ENCODE results near the gene INF2. TPM values are rescaled to one million over a fixed set of nuclear protein-coding genes. Genes with fewer than 3 reads are reported as not detected.

INF2 gene
- total and polyA plus RNA-seq, 4 donors = 13.1 to 51.6 (median 25.5) TPM

GRCh38 chr14:104644091-104644635, 45.3 kb upstream of the INF2 start:
- DNase-seq (ENCODE audit: low spot score) = no peak
- Histone ChIP-seq H3K4me1 (ENCODE audit: control insufficient read depth in 4 of 4, insufficient read depth in 4 of 4, low read length in 3 of 4) (peaks cover 0 to 3% (median 2%) of the 10 kb centered on the region in 4 donors), H3K9me3 (ENCODE audit: control insufficient read depth in 4 of 4, low read length in 3 of 4) (no peaks in the 10 kb centered on the region), H3K9ac (ENCODE audit: low read depth in 1 of 2, low read length in 2 of 2) (no peak overlapping the region), H3K27ac (ENCODE audit: low read depth in 1 of 2, low read length in 2 of 2) (no peak overlapping the region), H3K27me3 (ENCODE audit: control insufficient read depth in 4 of 4, insufficient read depth in 4 of 4, low read length in 3 of 4) (no peaks in the 10 kb centered on the region), H3K4me3 (ENCODE audit: low read depth in 1 of 3, low read length in 3 of 3) (no peak overlapping the region), H3K36me3 (ENCODE audit: control insufficient read depth in 4 of 4, insufficient read depth in 3 of 4, low read depth in 1 of 4, low read length in 3 of 4) (no peaks in the 10 kb centered on the region)
- WGBS = 84% methylated on average over 12 of the region's 12 CpGs
- TF ChIP-seq MAX (IDR thresholded peaks at IDR 0.05) (no peak), SP1 (IDR thresholded peaks at IDR 0.05) (no peak), CTCF (IDR thresholded peaks at IDR 0.05; ENCODE audit: low read depth, low read length, missing input control) (no peak), FOXA1 (IDR thresholded peaks at IDR 0.05) (no peak), JUND (IDR thresholded peaks at IDR 0.05) (no peak), RAD21 (IDR thresholded peaks at IDR 0.05) (no peak), REST (IDR thresholded peaks at IDR 0.05) (no peak), NR2F2 (IDR thresholded peaks at IDR 0.05) (no peak), EGR1 (IDR thresholded peaks at IDR 0.05; ENCODE audit: low read depth in 2 of 2) (no peak), HNF4G (IDR thresholded peaks at IDR 0.05) (no peak), RXRA (IDR thresholded peaks at IDR 0.05) (no peak), TAF1 (conservative IDR thresholded peaks at IDR 0.05) (no peak), FOXA2 (IDR thresholded peaks at IDR 0.05) (no peak)
- TF ChIP-seq, protein P1, sequence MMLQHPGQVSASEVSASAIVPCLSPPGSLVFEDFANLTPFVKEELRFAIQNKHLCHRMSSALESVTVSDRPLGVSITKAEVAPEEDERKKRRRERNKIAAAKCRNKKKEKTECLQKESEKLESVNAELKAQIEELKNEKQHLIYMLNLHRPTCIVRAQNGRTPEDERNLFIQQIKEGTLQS (IDR thresholded peaks at IDR 0.05) = no peak
- TF ChIP-seq, protein P2, sequence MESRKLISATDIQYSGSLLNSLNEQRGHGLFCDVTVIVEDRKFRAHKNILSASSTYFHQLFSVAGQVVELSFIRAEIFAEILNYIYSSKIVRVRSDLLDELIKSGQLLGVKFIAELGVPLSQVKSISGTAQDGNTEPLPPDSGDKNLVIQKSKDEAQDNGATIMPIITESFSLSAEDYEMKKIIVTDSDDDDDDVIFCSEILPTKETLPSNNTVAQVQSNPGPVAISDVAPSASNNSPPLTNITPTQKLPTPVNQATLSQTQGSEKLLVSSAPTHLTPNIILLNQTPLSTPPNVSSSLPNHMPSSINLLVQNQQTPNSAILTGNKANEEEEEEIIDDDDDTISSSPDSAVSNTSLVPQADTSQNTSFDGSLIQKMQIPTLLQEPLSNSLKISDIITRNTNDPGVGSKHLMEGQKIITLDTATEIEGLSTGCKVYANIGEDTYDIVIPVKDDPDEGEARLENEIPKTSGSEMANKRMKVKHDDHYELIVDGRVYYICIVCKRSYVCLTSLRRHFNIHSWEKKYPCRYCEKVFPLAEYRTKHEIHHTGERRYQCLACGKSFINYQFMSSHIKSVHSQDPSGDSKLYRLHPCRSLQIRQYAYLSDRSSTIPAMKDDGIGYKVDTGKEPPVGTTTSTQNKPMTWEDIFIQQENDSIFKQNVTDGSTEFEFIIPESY (IDR thresholded peaks at IDR 0.05) = no peak
